Epidermal melanocyte (primary cell): Measurements from ENCODE around the gene C10orf62.
A peak's percentile ranks its signal among the peaks of the same experiment; 100 is the strongest.
"Not testable (repeated sequence)": the region's sequence is repeated elsewhere in the genome, so short reads cannot be mapped to it uniquely, and the experiment has no call there.

Experiments
- DNase-seq: peaks from one replicate; pipeline ENCODE4 v3.0.0; 2011; ENCODE audit warnings: low spot score; ENCODE audit not compliant: insufficient read length

C10orf62 gene

GRCh38 chr10:97564776-97565175 lies 24.7 kb upstream of the C10orf62 start:
- no peak for DNase-seq

DNA sequence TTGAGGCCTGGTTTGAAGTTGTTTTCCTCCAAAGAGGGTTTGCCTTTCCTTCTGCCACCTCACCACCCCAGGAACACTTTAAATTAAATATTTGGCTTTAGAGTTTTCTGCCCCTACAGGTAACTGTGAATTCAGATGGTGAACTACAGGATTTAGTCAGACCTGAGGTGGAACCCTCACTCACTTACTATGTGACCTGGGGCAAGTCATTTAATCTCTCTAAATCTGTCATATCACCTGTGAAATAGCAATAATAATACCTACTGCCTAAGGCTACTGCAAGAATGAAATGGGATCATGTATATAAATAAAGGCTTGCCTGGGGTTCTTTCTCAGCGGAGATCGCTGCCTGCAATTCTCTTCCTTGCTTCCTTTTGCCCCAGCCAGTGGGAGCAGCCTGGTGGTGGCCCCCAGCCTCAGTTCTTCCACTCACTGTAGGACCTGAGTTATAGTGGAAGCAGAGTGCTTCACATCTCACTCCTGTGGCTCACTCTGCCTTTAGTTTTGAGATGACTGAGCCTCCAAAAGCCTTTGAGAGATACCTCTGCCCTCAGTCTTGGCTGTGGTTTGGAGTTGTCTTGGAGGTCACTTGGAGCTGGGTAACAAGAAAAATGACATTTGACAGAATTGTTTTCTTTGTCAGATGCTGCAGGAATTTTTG lies 23.1 kb upstream of the C10orf62 start:
- no peak for DNase-seq

- no peak for DNase-seq
Observed at GRCh38 chr10:97567891-97568290, 21.6 kb upstream of the C10orf62 start.

- no peak for DNase-seq
Observed at GRCh38 chr10:97570146-97570788, 19.3 kb upstream of the C10orf62 start.

DNA sequence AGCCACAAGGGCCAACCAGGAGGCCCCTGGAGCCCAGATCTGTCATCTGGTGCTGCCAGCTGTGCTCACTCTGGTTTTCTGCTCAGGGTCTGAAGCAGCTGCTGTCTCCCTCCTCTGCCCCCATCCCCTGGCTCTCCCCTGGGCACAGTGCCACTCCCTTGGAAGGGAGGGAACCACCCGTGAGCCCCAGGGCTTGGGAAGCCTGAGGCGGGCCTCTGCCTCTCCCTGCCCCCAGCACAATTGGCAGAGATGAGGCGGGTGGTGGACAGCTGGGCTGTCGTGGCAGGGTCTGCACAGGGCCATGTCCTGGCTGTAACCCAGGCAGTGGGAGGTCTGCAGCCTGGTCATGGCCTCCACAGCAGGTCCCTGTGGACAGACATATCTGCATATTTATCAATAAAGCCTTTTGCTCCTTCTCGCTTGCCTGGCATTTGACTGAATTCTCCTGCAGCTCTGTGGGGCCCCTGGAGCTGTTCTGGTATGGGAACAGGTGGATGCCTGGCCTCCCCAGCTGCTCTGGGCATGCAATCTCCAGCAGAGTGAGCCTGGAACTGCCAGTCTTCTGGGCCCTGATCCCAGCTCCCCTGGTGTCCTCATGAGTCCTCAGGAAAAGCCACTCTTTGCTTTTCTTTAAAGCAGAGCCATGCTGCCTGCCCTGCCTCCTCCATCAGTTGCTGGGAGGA lies 18.6 kb upstream of the C10orf62 start:
- DNase-seq = no peak

DNA sequence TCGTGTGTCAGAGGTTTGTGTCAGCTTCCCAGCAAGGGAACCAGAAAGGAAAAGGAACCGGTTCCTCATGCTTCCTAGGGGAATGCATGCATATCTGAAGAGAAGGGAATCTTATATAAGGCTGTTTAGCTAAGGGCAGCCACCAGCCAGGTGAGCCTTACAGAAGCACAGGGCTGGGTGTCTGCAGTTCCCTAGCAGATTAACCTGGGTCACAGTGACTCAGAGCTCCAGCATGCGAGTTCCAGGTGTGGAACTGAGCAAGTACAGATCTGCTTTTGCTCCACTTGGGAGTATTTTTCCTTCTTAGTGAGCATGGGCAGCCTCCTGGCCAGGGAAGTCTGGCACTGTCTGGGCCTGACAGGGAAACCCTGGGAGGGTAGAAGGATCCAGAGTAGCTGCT lies 17.9 kb upstream of the C10orf62 start:
- no peak for DNase-seq

GRCh38 chr10:97572214-97572989 lies 17.1 kb upstream of the C10orf62 start, which contains the start of gene ANKRD2:
ANKRD2 (plus strand) TSS chr10:97572779; CDS start chr10:97572789, 10 bp downstream.
- peak; percentile 76 for DNase-seq

- DNase-seq = no peak
Observed at GRCh38 chr10:97573021-97573420, 16.5 kb upstream of the C10orf62 start.

DNA sequence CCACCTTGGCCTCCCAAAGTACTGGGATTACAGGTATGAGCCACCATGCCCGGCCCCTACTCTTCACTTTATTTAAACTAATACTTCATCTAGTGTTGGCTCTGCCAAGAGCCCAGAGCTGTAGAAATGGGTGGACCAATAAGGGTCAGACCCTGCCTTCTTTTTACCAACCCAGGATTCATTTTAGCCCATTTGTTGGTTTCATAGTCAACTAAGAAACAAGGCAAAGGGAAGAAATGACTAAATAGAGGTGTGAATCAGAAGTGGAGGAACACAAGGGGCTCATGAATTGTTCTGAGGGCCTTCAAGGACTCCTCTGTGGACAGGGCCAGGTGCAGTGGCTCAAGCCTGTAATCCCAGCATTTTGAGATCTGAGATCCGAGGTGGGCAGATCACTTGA lies 15.8 kb upstream of the C10orf62 start:
- DNase-seq = no peak

- peak; percentile 84 for DNase-seq
Observed at GRCh38 chr10:97574374-97575126, 15.0 kb upstream of the C10orf62 start.

DNA sequence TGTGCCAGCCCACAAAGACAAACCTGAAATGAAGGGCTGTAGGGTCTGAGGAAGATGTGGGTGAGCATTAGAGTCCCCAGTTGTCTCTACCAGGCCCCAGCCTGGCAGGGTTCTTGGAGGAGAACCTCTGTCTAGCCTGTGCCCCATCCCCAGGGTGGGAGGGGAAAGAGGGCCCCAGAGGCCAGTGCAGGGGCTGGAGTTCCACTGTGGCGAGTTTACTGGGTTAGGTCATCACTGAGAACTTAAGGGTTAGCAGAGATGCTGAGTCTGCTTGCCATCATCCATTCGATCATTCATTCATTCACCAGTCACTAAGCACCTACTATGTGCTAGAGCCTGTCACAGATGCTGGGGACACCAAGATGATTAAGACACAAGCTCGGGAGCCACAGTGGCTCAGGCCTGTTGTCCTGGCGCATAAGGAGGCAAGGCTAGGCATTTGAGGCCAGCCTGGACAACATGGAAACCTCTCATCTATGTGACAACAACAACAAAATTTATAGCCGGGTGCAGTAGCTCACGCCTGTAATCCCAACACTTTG lies 14.3 kb upstream of the C10orf62 start:
- DNase-seq = no peak

- DNase-seq = not testable (repeated sequence)
Observed at GRCh38 chr10:97576487-97576886, 13.0 kb upstream of the C10orf62 start.

DNA sequence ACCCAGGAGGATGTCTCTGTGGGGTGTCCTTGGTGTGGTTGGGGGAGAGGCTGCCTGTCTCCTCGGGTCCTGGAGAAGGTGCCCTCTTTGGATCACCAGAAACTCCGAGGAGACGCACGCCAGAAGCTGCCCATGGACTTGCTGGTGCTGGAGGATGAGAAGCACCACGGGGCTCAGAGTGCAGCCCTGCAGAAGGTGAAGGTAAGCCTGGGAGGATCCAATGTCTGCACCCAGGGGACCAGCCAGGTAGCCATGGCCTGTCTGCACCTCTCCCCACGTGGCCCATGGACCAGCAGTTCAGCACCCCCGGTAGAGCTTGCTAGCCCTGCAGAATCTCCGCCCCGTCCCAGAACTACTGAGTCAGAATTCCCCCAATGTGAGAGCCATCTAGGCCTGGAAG lies 11.8 kb upstream of the C10orf62 start:
- no peak for DNase-seq

- no peak for DNase-seq
Observed at GRCh38 chr10:97578171-97578844, 11.2 kb upstream of the C10orf62 start.

DNA sequence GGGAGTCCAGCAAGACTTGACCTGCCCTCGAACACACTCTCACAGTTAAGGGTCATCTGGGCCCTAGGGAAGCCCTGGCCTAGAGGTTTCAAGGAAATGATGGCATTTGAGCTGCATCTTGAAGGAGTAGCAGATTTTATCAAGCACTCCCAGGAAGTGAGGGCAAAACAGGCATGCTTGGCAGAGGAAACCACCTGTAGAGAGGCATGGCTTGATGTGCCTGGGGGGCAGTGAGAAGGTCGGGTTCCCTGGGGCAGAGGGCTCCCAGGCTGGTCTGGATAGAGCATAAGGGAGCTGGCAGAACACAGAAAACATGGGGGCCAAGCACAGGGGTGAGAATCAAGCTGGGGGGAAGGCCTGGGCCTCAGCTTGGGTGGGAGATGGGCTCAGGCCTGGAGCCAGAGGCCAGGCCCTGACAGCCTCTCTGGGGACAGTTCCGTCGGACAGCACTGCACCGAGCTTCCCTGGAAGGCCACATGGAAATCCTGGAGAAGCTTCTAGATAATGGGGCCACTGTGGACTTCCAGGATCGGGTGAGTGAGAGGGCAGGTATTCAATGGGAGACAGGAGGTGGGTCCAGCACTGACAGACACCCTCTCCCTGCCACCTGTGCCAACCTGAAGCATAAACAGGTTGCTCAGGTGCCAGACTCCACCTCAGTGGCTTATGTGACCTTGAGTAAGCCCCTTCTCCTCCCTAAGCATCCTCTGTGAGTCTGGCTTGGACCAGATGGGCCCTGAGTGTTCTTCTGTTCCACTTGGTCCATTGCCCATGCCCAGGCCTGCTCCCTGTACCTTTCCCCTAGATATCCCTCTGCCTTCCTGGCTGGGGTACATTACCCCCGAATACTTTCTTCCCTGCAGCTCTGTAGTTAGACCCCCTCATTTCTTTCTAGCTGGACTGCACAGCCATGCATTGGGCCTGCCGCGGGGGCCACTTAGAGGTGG lies 8.8 kb upstream of the C10orf62 start:
- no peak for DNase-seq

- no peak for DNase-seq
Observed at GRCh38 chr10:97582169-97582568, 7.4 kb upstream of the C10orf62 start.

DNA sequence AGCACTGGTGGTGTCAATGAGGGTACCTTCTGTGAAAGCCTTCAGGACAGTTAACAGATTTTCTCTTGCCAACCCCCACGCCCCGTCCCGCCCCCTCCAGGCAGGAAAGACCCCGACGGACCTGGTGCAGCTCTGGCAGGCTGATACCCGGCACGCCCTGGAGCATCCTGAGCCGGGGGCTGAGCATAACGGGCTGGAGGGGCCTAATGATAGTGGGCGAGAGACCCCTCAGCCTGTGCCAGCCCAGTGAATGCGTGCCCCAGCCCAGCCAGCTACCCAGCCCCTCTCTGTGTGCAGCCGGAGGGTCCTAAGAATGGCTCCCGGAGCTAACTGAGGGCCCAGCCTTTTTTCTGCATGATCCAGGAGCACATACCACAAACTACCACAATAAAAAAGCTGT lies 6.0 kb upstream of the C10orf62 start:
- no peak for DNase-seq

DNA sequence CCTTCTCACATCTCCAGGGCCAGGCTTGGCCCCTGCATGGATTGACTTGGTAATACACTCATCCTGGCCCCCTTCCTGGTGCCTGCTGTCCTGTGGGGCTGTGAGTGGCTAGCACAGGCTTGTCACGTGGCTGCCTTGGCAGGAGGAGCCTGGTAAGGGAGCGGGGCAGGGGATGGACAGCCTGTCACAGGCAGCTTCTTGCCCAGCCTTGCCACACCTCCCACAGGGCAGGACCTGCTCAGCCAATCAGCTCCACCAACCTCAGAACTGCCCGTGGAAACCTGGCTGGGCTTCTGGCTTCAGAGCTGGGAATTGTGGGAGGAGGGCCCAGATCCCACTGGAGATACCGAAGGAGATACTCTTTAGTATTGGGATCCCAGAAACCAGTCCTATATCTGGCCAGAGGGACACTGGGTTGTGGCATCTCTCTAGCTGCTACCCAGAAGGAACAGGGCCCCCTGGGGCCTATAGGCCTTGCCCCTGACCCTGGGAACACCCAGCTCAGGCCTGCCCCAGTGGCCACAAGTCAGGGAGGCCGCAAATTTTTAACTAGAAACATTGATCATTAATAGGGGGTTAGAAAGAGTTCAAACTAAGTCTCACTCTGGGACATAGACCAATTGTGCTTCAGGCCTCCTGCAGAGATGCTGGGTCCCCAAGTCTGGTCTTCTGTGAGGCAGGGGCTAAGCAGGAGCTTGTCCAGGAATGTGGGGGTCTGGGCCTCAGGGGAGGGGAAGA lies 5.3 kb upstream of the C10orf62 start, which contains the start of gene HOGA1:
TSS of gene HOGA1 (plus strand) at position 330 of the 738 bp plus-strand sequence. CDS start at position 645, 315 bp downstream.
- peak; percentile 33 for DNase-seq
